ENCODE measurements around the gene S100A4.
"Not testable (repeated sequence)": the region's sequence is repeated elsewhere in the genome, so short reads cannot be mapped to it uniquely, and the experiment has no call there.

DNA sequence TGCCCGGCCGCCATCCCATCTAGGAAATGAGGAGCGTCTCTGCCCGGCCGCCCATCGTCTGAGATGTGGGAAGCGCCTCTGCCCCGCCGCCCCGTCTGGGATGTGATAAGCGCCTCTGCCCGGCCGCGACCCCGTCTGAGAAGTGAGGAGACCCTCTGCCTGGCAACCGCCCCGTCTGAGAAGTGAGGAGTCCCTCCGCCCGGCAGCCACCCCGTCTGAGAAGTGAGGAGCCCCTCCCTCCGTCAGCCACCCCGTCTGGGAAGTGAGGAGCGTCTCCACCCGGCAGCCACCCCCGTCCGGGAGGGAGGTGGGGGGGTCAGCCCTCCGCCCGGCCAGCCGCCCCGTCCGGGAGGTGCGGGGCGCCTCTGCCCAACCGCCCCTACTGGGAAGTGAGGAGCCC lies 37.2 kb upstream of the S100A4 start:
- TF ChIP-seq CTCF (conservative IDR thresholded peaks at IDR 0.05); ZFX (IDR thresholded peaks at IDR 0.05): not testable (repeated sequence)

Measured in C4-2B (cell line).